Thyroid gland (tissue), 4 donors: ENCODE data around the gene RNF187.

ENCODE experiments used
- CTCF ChIP-seq, 6 experiments: fragments of 200-600 bp in 3 of 6; fragments of 450-650 bp in 3 of 6; sonication (generic) in 3 of 6; IDR thresholded peaks; one replicate each; pipeline ENCODE4 v1.5.1; 2016 to 2019; ENCODE audit warnings: antibody characterized with exemption in 6 of 6, mild to moderate bottlenecking in 2 of 6, inconsistent platforms in 1 of 6, moderate library complexity in 1 of 6
- POLR2A ChIP-seq, 2 donors: fragments of 450-650 bp; IDR thresholded peaks; one replicate each; pipeline ENCODE4 v1.6.1; 2017; ENCODE audit warnings: antibody characterized with exemption in 2 of 2, mild to moderate bottlenecking in 2 of 2, moderate library complexity in 1 of 2

GRCh38 chr1:228453022-228453560 is 34.1 kb upstream of the RNF187 start:
- TF ChIP-seq POLR2A (IDR thresholded peaks at IDR 0.05) (no peak), CTCF (IDR thresholded peaks at IDR 0.05) (no peak)
